ENCODE data around the gene ARPC5. TPM values are rescaled to one million over a fixed set of nuclear protein-coding genes. Genes with fewer than 3 reads are reported as not detected.

ARPC5 gene
- total and polyA plus RNA-seq, 10 of the 15 experiments (the other 5 are each of a cell fraction or from before 2014, with no cell fraction given), result 238 to 784 (median 309) TPM

GRCh38 chr1:183604038-183604808 lies 31.4 kb downstream of the ARPC5 start (continued):
- TF ChIP-seq EGR1 (IDR thresholded peaks at IDR 0.05; ENCODE audit: borderline replicate concordance in 1 of 2, low read depth in 2 of 2, low read length in 2 of 2) (peak in 1 of 2 experiments; percentile 4; a peak in 1 of 3 replicates), GATAD2B (conservative IDR thresholded peaks at IDR 0.05; ENCODE audit: low read depth) (peak; percentile 95), HDAC6 (IDR thresholded peaks at IDR 0.05; ENCODE audit: unreplicated experiment) (no peak), ZBTB40 (IDR thresholded peaks at IDR 0.05; ENCODE audit: borderline replicate concordance) (no peak; the same call in 1 of the 2 replicates), RBBP5 (conservative IDR thresholded peaks at IDR 0.05) (no peak), FOXM1 (IDR thresholded peaks at IDR 0.05; ENCODE audit: low read depth, low read length) (peak; percentile 60; the same call in 1 of the 2 replicates), CBX3 (IDR thresholded peaks at IDR 0.05; ENCODE audit: borderline replicate concordance, low read depth) (no peak), ZBTB33 (IDR thresholded peaks at IDR 0.05) (no peak), MLLT1 (IDR thresholded peaks at IDR 0.05) (peak; percentile 90), RAD51 (IDR thresholded peaks at IDR 0.05) (no peak), KLF5 (IDR thresholded peaks at IDR 0.05; ENCODE audit: partially characterized antibody) (no peak), SREBF1 (IDR thresholded peaks at IDR 0.05; ENCODE audit: low read length) (no peak), CBFB (IDR thresholded peaks at IDR 0.05; ENCODE audit: low read depth) (peak; percentile 77; the same call in 1 of the 2 replicates)
- TF ChIP-seq, protein P1, sequence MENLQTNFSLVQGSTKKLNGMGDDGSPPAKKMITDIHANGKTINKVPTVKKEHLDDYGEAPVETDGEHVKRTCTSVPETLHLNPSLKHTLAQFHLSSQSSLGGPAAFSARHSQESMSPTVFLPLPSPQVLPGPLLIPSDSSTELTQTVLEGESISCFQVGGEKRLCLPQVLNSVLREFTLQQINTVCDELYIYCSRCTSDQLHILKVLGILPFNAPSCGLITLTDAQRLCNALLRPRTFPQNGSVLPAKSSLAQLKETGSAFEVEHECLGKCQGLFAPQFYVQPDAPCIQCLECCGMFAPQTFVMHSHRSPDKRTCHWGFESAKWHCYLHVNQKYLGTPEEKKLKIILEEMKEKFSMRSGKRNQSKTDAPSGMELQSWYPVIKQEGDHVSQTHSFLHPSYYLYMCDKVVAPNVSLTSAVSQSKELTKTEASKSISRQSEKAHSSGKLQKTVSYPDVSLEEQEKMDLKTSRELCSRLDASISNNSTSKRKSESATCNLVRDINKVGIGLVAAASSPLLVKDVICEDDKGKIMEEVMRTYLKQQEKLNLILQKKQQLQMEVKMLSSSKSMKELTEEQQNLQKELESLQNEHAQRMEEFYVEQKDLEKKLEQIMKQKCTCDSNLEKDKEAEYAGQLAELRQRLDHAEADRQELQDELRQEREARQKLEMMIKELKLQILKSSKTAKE (IDR thresholded peaks at IDR 0.05; ENCODE audit: low read depth, poor library complexity, severe bottlenecking), result peak; percentile 71
- TF ChIP-seq, protein P2, sequence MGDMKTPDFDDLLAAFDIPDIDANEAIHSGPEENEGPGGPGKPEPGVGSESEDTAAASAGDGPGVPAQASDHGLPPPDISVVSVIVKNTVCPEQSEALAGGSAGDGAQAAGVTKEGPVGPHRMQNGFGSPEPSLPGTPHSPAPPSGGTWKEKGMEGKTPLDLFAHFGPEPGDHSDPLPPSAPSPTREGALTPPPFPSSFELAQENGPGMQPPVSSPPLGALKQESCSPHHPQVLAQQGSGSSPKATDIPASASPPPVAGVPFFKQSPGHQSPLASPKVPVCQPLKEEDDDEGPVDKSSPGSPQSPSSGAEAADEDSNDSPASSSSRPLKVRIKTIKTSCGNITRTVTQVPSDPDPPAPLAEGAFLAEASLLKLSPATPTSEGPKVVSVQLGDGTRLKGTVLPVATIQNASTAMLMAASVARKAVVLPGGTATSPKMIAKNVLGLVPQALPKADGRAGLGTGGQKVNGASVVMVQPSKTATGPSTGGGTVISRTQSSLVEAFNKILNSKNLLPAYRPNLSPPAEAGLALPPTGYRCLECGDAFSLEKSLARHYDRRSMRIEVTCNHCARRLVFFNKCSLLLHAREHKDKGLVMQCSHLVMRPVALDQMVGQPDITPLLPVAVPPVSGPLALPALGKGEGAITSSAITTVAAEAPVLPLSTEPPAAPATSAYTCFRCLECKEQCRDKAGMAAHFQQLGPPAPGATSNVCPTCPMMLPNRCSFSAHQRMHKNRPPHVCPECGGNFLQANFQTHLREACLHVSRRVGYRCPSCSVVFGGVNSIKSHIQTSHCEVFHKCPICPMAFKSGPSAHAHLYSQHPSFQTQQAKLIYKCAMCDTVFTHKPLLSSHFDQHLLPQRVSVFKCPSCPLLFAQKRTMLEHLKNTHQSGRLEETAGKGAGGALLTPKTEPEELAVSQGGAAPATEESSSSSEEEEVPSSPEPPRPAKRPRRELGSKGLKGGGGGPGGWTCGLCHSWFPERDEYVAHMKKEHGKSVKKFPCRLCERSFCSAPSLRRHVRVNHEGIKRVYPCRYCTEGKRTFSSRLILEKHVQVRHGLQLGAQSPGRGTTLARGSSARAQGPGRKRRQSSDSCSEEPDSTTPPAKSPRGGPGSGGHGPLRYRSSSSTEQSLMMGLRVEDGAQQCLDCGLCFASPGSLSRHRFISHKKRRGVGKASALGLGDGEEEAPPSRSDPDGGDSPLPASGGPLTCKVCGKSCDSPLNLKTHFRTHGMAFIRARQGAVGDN (IDR thresholded peaks at IDR 0.05), result peak; percentile 76

Data from GM12878 (cell line).